ENCODE results near the gene NDUFV2. TPM values are rescaled to one million over a fixed set of nuclear protein-coding genes. Genes with fewer than 3 reads are reported as not detected.

Gene NDUFV2
- total RNA-seq, 1 experiment from 2014 or later = 194 TPM

DNA sequence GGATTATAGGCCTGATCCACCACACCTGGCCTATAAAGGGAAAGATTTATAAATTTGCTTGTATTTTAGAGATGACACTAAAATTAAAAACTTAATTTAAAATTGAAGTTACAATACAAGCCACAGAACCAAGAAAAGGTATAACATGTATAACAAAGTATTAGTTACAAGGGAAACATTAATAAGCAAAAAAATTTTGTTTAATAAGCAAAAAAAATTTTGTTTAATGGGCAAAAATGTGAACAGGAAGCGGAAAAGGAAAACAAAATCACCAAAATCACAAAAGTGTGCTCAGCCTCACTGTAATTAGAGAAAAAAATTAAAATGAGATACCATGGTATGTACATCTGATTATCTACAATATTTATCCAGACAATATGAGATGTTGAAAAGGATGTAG, 15.9 kb upstream of the NDUFV2 start:
- H3K27me3 ChIP-seq (ENCODE audit: insufficient read depth, low read length) = no peaks in the 10 kb centered on the region
- H3K79me2 ChIP-seq (ENCODE audit: insufficient read depth, low read length) = no peaks in the 10 kb centered on the region
- CTCF ChIA-PET = no interaction called here
- no peaks in the 10 kb centered on the region for H3K9me3 ChIP-seq (ENCODE audit: control insufficient read depth in 1 of 2, insufficient read depth in 1 of 2, low read depth in 1 of 2, low read length in 2 of 2)
- H4K20me1 ChIP-seq (ENCODE audit: insufficient read depth) = no peaks in the 10 kb centered on the region
- no TSS peak for BruUV-seq (replicated peaks)
- no peak overlapping the region for H3K4me3 ChIP-seq (replicated peaks in 1 of 2; ENCODE audit: low read depth in 1 of 2, low read length in 2 of 2)
- H2AFZ ChIP-seq (ENCODE audit: low read depth, low read length, poor library complexity, severe bottlenecking) = no peak overlapping the region
- no peak for ATAC-seq
- RAD21 ChIA-PET (ENCODE audit: low non-redundant PET in 1 of 2, low total read pairs in 2 of 2, uncharacterized antibody in 2 of 2, unreplicated experiment in 2 of 2) = no interaction called here
- POLR2A ChIA-PET = no interaction called here
- no peaks in the 10 kb centered on the region for H3K36me3 ChIP-seq (ENCODE audit: control insufficient read depth in 1 of 2, insufficient read depth in 2 of 2, low read length in 2 of 2)
- DNase-seq (ENCODE audit: low read depth, low spot score) = no peak
- no peak overlapping the region for H3K27ac ChIP-seq (ENCODE audit: low read depth, low read length)
- no peak for TF ChIP-seq POLR2AphosphoS5 (IDR thresholded peaks at IDR 0.05; ENCODE audit: low read depth, low read length)
- TF ChIP-seq YY1 (IDR thresholded peaks at IDR 0.05; ENCODE audit: extremely low read depth, insufficient replicate concordance, low read depth, low read length) = no peak
- TF ChIP-seq TCF7L2 (IDR thresholded peaks at IDR 0.05; ENCODE audit: borderline replicate concordance, extremely low read depth, insufficient read depth, insufficient read length) = no peak
- no peak for TF ChIP-seq EGR1 (IDR thresholded peaks at IDR 0.05; ENCODE audit: low read depth)
- no peak for TF ChIP-seq REST (IDR thresholded peaks at IDR 0.05; ENCODE audit: low read depth)
- no peak for TF ChIP-seq JUND (IDR thresholded peaks at IDR 0.05)
- TF ChIP-seq ZNF274 (IDR thresholded peaks at IDR 0.05; ENCODE audit: low read depth, low read length) = no peak
- no peak for TF ChIP-seq RAD21 (IDR thresholded peaks at IDR 0.05; ENCODE audit: low read depth)
- TF ChIP-seq, protein P1, sequence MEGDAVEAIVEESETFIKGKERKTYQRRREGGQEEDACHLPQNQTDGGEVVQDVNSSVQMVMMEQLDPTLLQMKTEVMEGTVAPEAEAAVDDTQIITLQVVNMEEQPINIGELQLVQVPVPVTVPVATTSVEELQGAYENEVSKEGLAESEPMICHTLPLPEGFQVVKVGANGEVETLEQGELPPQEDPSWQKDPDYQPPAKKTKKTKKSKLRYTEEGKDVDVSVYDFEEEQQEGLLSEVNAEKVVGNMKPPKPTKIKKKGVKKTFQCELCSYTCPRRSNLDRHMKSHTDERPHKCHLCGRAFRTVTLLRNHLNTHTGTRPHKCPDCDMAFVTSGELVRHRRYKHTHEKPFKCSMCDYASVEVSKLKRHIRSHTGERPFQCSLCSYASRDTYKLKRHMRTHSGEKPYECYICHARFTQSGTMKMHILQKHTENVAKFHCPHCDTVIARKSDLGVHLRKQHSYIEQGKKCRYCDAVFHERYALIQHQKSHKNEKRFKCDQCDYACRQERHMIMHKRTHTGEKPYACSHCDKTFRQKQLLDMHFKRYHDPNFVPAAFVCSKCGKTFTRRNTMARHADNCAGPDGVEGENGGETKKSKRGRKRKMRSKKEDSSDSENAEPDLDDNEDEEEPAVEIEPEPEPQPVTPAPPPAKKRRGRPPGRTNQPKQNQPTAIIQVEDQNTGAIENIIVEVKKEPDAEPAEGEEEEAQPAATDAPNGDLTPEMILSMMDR (IDR thresholded peaks at IDR 0.05 in 2 of 3, conservative IDR thresholded peaks at IDR 0.05 in 1 of 3; ENCODE audit: borderline replicate concordance in 1 of 3, insufficient read depth in 1 of 3, low read depth in 2 of 3, low read length in 2 of 3) = no peak
- no peak for TF ChIP-seq EZH2 (IDR thresholded peaks at IDR 0.05)
- TF ChIP-seq CBX3 (IDR thresholded peaks at IDR 0.05; ENCODE audit: low read depth) = no peak
- TF ChIP-seq ZFX (IDR thresholded peaks at IDR 0.05) = no peak
- no peak for TF ChIP-seq SIN3A (IDR thresholded peaks at IDR 0.05; ENCODE audit: low read depth)
- TF ChIP-seq, protein P2, sequence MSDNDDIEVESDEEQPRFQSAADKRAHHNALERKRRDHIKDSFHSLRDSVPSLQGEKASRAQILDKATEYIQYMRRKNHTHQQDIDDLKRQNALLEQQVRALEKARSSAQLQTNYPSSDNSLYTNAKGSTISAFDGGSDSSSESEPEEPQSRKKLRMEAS (IDR thresholded peaks at IDR 0.05) = no peak
- TF ChIP-seq SP1 (IDR thresholded peaks at IDR 0.05; ENCODE audit: low read depth) = no peak
- TF ChIP-seq ATF3 (IDR thresholded peaks at IDR 0.05) = no peak
- no peak overlapping the region for H3K4me2 ChIP-seq (ENCODE audit: low read length)
- no peaks in the 10 kb centered on the region for H3K4me1 ChIP-seq (ENCODE audit: control insufficient read depth in 1 of 2, insufficient read depth in 2 of 2, low read length in 2 of 2)
- no peak overlapping the region for H3K9ac ChIP-seq (ENCODE audit: low read length)
- intact Hi-C loops (cut with micrococcal nuclease) = no loop called here
- no peaks in the 10 kb centered on the region for H3K9me2 ChIP-seq (ENCODE audit: insufficient read depth)
